Glutamatergic neuron (in vitro differentiated cells): Measurements from ENCODE around the gene KRT2. TPM values are rescaled to one million over a fixed set of nuclear protein-coding genes. Genes with fewer than 3 reads are reported as not detected.

ENCODE experiments used
- DNase-seq: peaks from one replicate; pipeline ENCODE4 v3.0.0; 2022
- H3K27ac Mint-ChIP-seq: one replicate; pipeline ENCODE4 v1.8.0; 2020; ENCODE audit warnings: mild to moderate bottlenecking, mixed read lengths, inconsistent platforms; ENCODE audit not compliant: unreplicated experiment
- H3K27me3 Mint-ChIP-seq: one replicate; pipeline ENCODE4 v1.8.0; 2020; ENCODE audit warnings: mild to moderate bottlenecking, moderate library complexity, mixed read lengths, inconsistent platforms; ENCODE audit not compliant: unreplicated experiment
- H3K36me3 Mint-ChIP-seq: one replicate; pipeline ENCODE4 v1.8.0; 2020; ENCODE audit warnings: mild to moderate bottlenecking, mixed read lengths, inconsistent platforms; ENCODE audit not compliant: unreplicated experiment
- H3K4me1 Mint-ChIP-seq: one replicate; pipeline ENCODE4 v1.8.0; 2020; ENCODE audit warnings: mild to moderate bottlenecking, low read depth, mixed read lengths, inconsistent platforms; ENCODE audit not compliant: unreplicated experiment
- H3K4me3 Mint-ChIP-seq: one replicate; pipeline ENCODE4 v1.8.0; 2020; ENCODE audit warnings: mild to moderate bottlenecking, mixed read lengths, inconsistent platforms; ENCODE audit not compliant: unreplicated experiment
- H3K9me3 Mint-ChIP-seq: one replicate; pipeline ENCODE4 v1.8.0; 2020; ENCODE audit warnings: mild to moderate bottlenecking, moderate library complexity, mixed read lengths, inconsistent platforms; ENCODE audit not compliant: unreplicated experiment
- CTCF ChIP-seq: fragments of 200-600 bp; sonication (generic); IDR thresholded peaks from one replicate; pipeline ENCODE4 v1.5.0; 2021; ENCODE audit not compliant: partially characterized antibody, unreplicated experiment
- total RNA-seq: library from RNA; stranded (reverse); fragmentation: NEBNext Ultra II Directional; extraction: Animal tissue kit (Norgen Biotek cat#: 25700); gene quantifications from one replicate; pipeline ENCODE4 v1.2.1, GENCODE V29; 2021; ENCODE audit not compliant: unreplicated experiment

Gene KRT2
- total RNA-seq, 1 donor from 2014 or later, result not detected

- peaks cover 3% of the 10 kb centered on the region for H3K9me3 Mint-ChIP-seq
- H3K36me3 Mint-ChIP-seq, result no peaks in the 10 kb centered on the region
- DNase-seq, result no peak
- no peak for TF ChIP-seq CTCF
- H3K4me3 Mint-ChIP-seq, result no peak overlapping the region
- H3K27ac Mint-ChIP-seq, result no peak overlapping the region
- no peaks in the 10 kb centered on the region for H3K4me1 Mint-ChIP-seq
- peaks cover 2% of the 10 kb centered on the region for H3K27me3 Mint-ChIP-seq
Measured at GRCh38 chr12:52607314-52607713, 44.7 kb downstream of the KRT2 start.

GRCh38 chr12:52606581-52607218 lies 45.3 kb downstream of the KRT2 start:
- no peak for TF ChIP-seq CTCF
- H3K4me1 Mint-ChIP-seq, result no peaks in the 10 kb centered on the region
- DNase-seq, result no peak
- H3K36me3 Mint-ChIP-seq, result no peaks in the 10 kb centered on the region
- no peak overlapping the region for H3K4me3 Mint-ChIP-seq
- peaks cover 2% of the 10 kb centered on the region for H3K27me3 Mint-ChIP-seq
- H3K9me3 Mint-ChIP-seq, result peaks cover 3% of the 10 kb centered on the region
- H3K27ac Mint-ChIP-seq, result no peak overlapping the region

GRCh38 chr12:52606096-52606495 lies 45.9 kb downstream of the KRT2 start:
- Mint-ChIP-seq H3K27me3 (peaks cover 2% of the 10 kb centered on the region), H3K4me1 (no peaks in the 10 kb centered on the region), H3K9me3 (peaks cover 3% of the 10 kb centered on the region), H3K36me3 (no peaks in the 10 kb centered on the region), H3K4me3 (no peak overlapping the region), H3K27ac (no peak overlapping the region)
- no peak for DNase-seq
- TF ChIP-seq CTCF, result no peak

GRCh38 chr12:52605542-52605941 lies 46.5 kb downstream of the KRT2 start:
- Mint-ChIP-seq H3K9me3 (peaks cover 3% of the 10 kb centered on the region), H3K27me3 (peaks cover 2% of the 10 kb centered on the region), H3K36me3 (peaks cover under 1% of the 10 kb centered on the region), H3K4me3 (no peak overlapping the region), H3K4me1 (no peaks in the 10 kb centered on the region), H3K27ac (no peak overlapping the region)
- no peak for TF ChIP-seq CTCF
- DNase-seq, result no peak

- H3K27ac Mint-ChIP-seq, result no peak overlapping the region
- no peak for DNase-seq
- no peak overlapping the region for H3K4me3 Mint-ChIP-seq
- H3K36me3 Mint-ChIP-seq, result peaks cover 7% of the 10 kb centered on the region
- TF ChIP-seq CTCF, result no peak
- H3K4me1 Mint-ChIP-seq, result no peaks in the 10 kb centered on the region
- peaks cover 3% of the 10 kb centered on the region for H3K9me3 Mint-ChIP-seq
- peaks cover 8% of the 10 kb centered on the region for H3K27me3 Mint-ChIP-seq
Measured at GRCh38 chr12:52604859-52605258, 47.2 kb downstream of the KRT2 start.
